CD4-positive, alpha-beta T cell (primary cell): Measurements from ENCODE around the gene AGPS. TPM values are rescaled to one million over a fixed set of nuclear protein-coding genes. Genes with fewer than 3 reads are reported as not detected.

Experiments used
- ATAC-seq: fragments of 200-7000 bp; cut with Tn5 transposase; one replicate; pipeline ENCODE4 v1.10.0; 2022; ENCODE audit warnings: mild to moderate bottlenecking; ENCODE audit not compliant: poor library complexity
- CTCF ChIA-PET: fragments of 350-600 bp; sonication (Branson Sonifier 250); formaldehyde crosslinking; loops from one replicate; lab custom pipeline; 2021; ENCODE audit warnings: antibody characterized with exemption, inconsistent platforms; lab: Charles Lee
- POLR2A ChIA-PET: fragments of 350-600 bp; sonication (Branson Sonifier 250); formaldehyde crosslinking; loops from one replicate; lab custom pipeline; 2021; ENCODE audit warnings: antibody characterized with exemption, inconsistent platforms; lab: Charles Lee
- DNase-seq, 14 experiments: peaks; one replicate each; pipeline ENCODE4 v3.0.0-alpha.2; 2013 to 2020; ENCODE audit warnings: mixed read lengths in 2 of 14
- H3K27ac ChIP-seq, 2 donors: one replicate each; pipeline versions ENCODE4 v1.5.1 to v1.7.0; 2013; ENCODE audit warnings: low read length in 2 of 2, low read depth in 1 of 2, mild to moderate bottlenecking in 1 of 2
- H3K27me3 ChIP-seq, 2 experiments: 1 replicate in 1 of 2; 2 replicates in 1 of 2; pipeline versions ENCODE4 v1.6.1 to v1.7.0; 2013; ENCODE audit warnings: low read length in 2 of 2, control low read depth in 1 of 2, mild to moderate bottlenecking in 1 of 2, moderate library complexity in 1 of 2; ENCODE audit not compliant: insufficient read depth in 2 of 2, control insufficient read depth in 1 of 2
- H3K36me3 ChIP-seq: one replicate; pipeline ENCODE4 v1.6.1; 2013; ENCODE audit warnings: low read length, control low read depth; ENCODE audit not compliant: insufficient read depth
- H3K4me1 ChIP-seq: one replicate; pipeline ENCODE4 v1.6.1; 2013; ENCODE audit warnings: low read length, control low read depth; ENCODE audit not compliant: insufficient read depth
- H3K4me3 ChIP-seq: one replicate; pipeline ENCODE4 v1.5.1; 2013; ENCODE audit warnings: mild to moderate bottlenecking, low read length, moderate library complexity
- H3K9me3 ChIP-seq, 2 experiments: 1 replicate in 1 of 2; 2 replicates in 1 of 2; pipeline versions ENCODE4 v1.6.1 to v1.7.0; 2013; ENCODE audit warnings: low read length in 2 of 2, mild to moderate bottlenecking in 2 of 2, control low read depth in 1 of 2, moderate library complexity in 1 of 2; ENCODE audit not compliant: control insufficient read depth in 1 of 2, insufficient read depth in 1 of 2
- H3K27ac Mint-ChIP-seq: one replicate; pipeline ENCODE4 v1.8.0; 2020; ENCODE audit warnings: mixed read lengths
- H3K27me3 Mint-ChIP-seq: one replicate; pipeline ENCODE4 v1.8.0; 2021; ENCODE audit warnings: mixed read lengths
- H3K36me3 Mint-ChIP-seq: one replicate; pipeline ENCODE4 v1.8.0; 2021; ENCODE audit warnings: low read depth, mixed read lengths
- H3K4me1 Mint-ChIP-seq: one replicate; pipeline ENCODE4 v1.8.0; 2021; ENCODE audit warnings: low read depth, mixed read lengths
- H3K4me3 Mint-ChIP-seq: one replicate; pipeline ENCODE4 v1.8.0; 2020; ENCODE audit warnings: mild to moderate bottlenecking, mixed read lengths
- H3K9me3 Mint-ChIP-seq: one replicate; pipeline ENCODE4 v1.8.0; 2020; ENCODE audit warnings: mixed read lengths
- CTCF ChIP-seq: fragments of 200-600 bp; IDR thresholded peaks from one replicate; pipeline ENCODE4 v1.8.0; 2022; ENCODE audit warnings: antibody characterized with exemption, mild to moderate bottlenecking
- intact Hi-C, 2 experiments: fragments of 100-400 bp; cut with DNase I in 1 of 2; cut with micrococcal nuclease in 1 of 2; formaldehyde crosslinking; loops; one replicate each; pipeline versions ENCODE4 v1.15.1 to v1.9.0; 2023 to 2025; cut with DNase I, micrococcal nuclease
- total RNA-seq, 174 experiments: library from RNA in 2 of 174; stranded (reverse) in 2 of 174; gene quantifications; one replicate each; pipeline ENCODE4 v1.2.3 and lab custom pipeline; 2021 to 2026

AGPS gene
- total RNA-seq, 2 experiments from 2014 or later: 21.5 to 23.9 TPM

DNA sequence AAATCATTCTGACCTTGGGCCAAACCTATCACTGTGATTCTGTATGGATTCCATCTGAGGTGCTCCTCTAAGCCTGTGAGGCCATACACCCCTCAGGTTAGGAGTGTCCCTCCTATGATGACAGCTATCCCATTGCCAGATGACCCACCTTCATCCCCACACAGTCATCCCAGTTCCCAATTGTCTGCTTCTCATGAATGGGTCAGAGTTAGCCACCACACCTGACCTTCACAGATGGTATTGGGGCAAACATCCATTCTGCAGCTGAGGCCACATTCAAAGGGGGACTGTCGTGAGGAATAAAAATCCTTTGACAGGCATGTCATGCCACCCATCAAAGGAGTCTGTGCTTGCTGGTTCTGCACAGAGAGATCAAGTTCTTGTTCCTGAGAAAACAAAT lies 155.2 kb downstream of the AGPS start:
- Mint-ChIP-seq H3K4me3 (no peak overlapping the region), H3K4me1 (peaks cover 6% of the 10 kb centered on the region), H3K36me3 (peaks cover 5% of the 10 kb centered on the region), H3K9me3 (peaks cover 4% of the 10 kb centered on the region), H3K27me3 (peaks cover 3% of the 10 kb centered on the region), H3K27ac (no peak overlapping the region)
- ATAC-seq: no peak
- ChIA-PET POLR2A (no interaction called here), CTCF (no interaction called here)
- intact Hi-C loops: loop anchor here in 1 of 2 experiments (5.0 kb wide), 1 partner anchor 340 kb away; no protein-coding TSS in a partner anchor
- peaks cover 8% of the 10 kb centered on the region for H3K4me1 ChIP-seq
- no peak for DNase-seq
- no peak overlapping the region for H3K4me3 ChIP-seq
- H3K9me3 ChIP-seq: no peaks in the 10 kb centered on the region
- no peaks in the 10 kb centered on the region for H3K27me3 ChIP-seq
- TF ChIP-seq CTCF: no peak
- H3K27ac ChIP-seq: no peak overlapping the region
- H3K36me3 ChIP-seq: no peaks in the 10 kb centered on the region

DNA sequence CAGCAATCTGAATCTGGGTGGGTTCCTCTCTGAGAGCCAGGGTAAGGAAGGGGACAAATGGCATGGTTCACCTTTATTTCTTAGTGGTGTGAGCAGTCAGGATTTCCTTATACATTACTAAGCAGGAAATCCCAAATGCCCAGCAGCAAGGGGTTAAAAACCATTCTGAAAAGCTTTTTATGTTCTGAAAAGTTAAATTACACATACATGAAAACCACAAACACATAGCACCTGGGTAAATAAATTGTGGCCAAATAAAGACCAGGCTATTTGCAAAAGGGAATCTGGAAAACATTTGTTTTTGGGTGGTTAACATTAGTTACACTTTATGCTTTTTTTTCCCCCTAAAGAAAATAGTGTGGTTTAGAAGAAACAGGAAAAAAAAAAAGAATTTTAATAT lies 156.1 kb downstream of the AGPS start:
- CTCF ChIA-PET: no interaction called here
- H3K4me1 Mint-ChIP-seq: peaks cover 14% of the 10 kb centered on the region
- H3K4me3 Mint-ChIP-seq: no peak overlapping the region

DNA sequence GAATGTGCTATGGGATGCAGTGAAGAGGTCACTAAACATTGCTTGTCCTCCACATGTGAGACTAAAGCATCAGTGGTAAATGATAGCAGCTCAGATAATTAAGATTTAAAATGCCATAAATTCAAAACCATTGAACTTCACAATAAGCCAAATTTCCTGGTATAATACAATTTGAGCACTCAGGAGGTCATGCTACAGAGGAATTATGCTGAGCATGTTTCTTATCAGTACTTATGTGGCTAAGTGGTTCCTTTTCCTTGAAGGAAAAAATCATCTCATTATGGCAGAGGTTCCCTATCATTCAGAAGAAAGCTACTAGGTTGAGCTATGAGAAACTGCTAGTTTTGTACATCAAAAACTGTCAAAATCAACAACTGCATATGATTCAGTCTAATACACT lies 156.6 kb downstream of the AGPS start:
- Histone ChIP-seq H3K4me3 (no peak overlapping the region), H3K27ac (no peak overlapping the region), H3K36me3 (no peaks in the 10 kb centered on the region), H3K4me1 (peaks cover 13% of the 10 kb centered on the region), H3K27me3 (no peaks in the 10 kb centered on the region), H3K9me3 (no peaks in the 10 kb centered on the region)
- intact Hi-C loops: loop anchor here in 1 of 2 experiments (5.0 kb wide), 1 partner anchor 342 kb away; no protein-coding TSS in a partner anchor
- H3K4me3 Mint-ChIP-seq: no peak overlapping the region
- H3K4me1 Mint-ChIP-seq: peaks cover 17% of the 10 kb centered on the region
- H3K36me3 Mint-ChIP-seq: peaks cover 13% of the 10 kb centered on the region
- H3K9me3 Mint-ChIP-seq: peaks cover 4% of the 10 kb centered on the region
- ATAC-seq (no peak), DNase-seq (no peak)
- ChIA-PET POLR2A (no interaction called here), CTCF (no interaction called here)
- no peak overlapping the region for H3K27ac Mint-ChIP-seq
- H3K27me3 Mint-ChIP-seq: peaks cover 3% of the 10 kb centered on the region
- no peak for TF ChIP-seq CTCF

More for the DNA sequence above, 156.1 kb downstream of the AGPS start:
- Mint-ChIP-seq H3K27ac (no peak overlapping the region), H3K27me3 (peaks cover 3% of the 10 kb centered on the region), H3K36me3 (peaks cover 13% of the 10 kb centered on the region), H3K9me3 (peaks cover 4% of the 10 kb centered on the region)
- DNase-seq: no peak
- no peaks in the 10 kb centered on the region for H3K27me3 ChIP-seq
- no peaks in the 10 kb centered on the region for H3K36me3 ChIP-seq
- no peaks in the 10 kb centered on the region for H3K9me3 ChIP-seq
- TF ChIP-seq CTCF: no peak
- no peak overlapping the region for H3K4me3 ChIP-seq
- POLR2A ChIA-PET: no interaction called here
- H3K4me1 ChIP-seq: peaks cover 13% of the 10 kb centered on the region
- no peak overlapping the region for H3K27ac ChIP-seq
- no peak for ATAC-seq
- intact Hi-C loops: loop anchor here in 1 of 2 experiments (5.0 kb wide), 1 partner anchor 341 kb away; no protein-coding TSS in a partner anchor
